Measurements from ENCODE around the gene LRRC46.

GRCh38 chr17:47801176-47801765 is 30.2 kb upstream of the LRRC46 start:
- TF ChIP-seq CTCF (IDR thresholded peaks at IDR 0.05): no peak
- no peak for TF ChIP-seq EZH2 (IDR thresholded peaks at IDR 0.05; ENCODE audit: borderline replicate concordance, insufficient read depth, low read depth, low read length, poor library complexity, severe bottlenecking)
